Immature natural killer cell (primary cell): ENCODE measurements around the gene PCDH20. TPM values are rescaled to one million over a fixed set of nuclear protein-coding genes. Genes with fewer than 3 reads are reported as not detected.
"Not testable (repeated sequence)": the region's sequence is repeated elsewhere in the genome, so short reads cannot be mapped to it uniquely, and the experiment has no call there.

Source experiments
- DNase-seq, 3 donors: peaks; one replicate each; pipeline ENCODE4 v3.0.0; 2022; ENCODE audit warnings: mixed read lengths in 1 of 3
- H3K27ac Mint-ChIP-seq, 6 donors: one replicate each; pipeline ENCODE4 v1.8.0; 2020; ENCODE audit warnings: mixed read lengths in 6 of 6, mild to moderate bottlenecking in 5 of 6, inconsistent platforms in 4 of 6, moderate library complexity in 3 of 6
- H3K27me3 Mint-ChIP-seq, 3 donors: one replicate each; pipeline ENCODE4 v1.8.0; 2020 to 2021; ENCODE audit warnings: low read depth in 3 of 3, mild to moderate bottlenecking in 3 of 3, mixed read lengths in 3 of 3, moderate library complexity in 3 of 3, inconsistent platforms in 1 of 3
- H3K36me3 Mint-ChIP-seq, 3 donors: one replicate each; pipeline ENCODE4 v1.8.0; 2020; ENCODE audit warnings: mixed read lengths in 3 of 3, inconsistent platforms in 2 of 3, mild to moderate bottlenecking in 2 of 3
- H3K4me1 Mint-ChIP-seq, 2 donors: one replicate each; pipeline ENCODE4 v1.8.0; 2020; ENCODE audit warnings: inconsistent platforms in 2 of 2, mild to moderate bottlenecking in 2 of 2, mixed read lengths in 2 of 2, moderate library complexity in 1 of 2
- H3K4me3 Mint-ChIP-seq, 5 donors: one replicate each; pipeline ENCODE4 v1.8.0; 2020; ENCODE audit warnings: mild to moderate bottlenecking in 5 of 5, mixed read lengths in 5 of 5, inconsistent platforms in 3 of 5, moderate library complexity in 3 of 5
- H3K9me3 Mint-ChIP-seq, 6 donors: one replicate each; pipeline ENCODE4 v1.8.0; 2020; ENCODE audit warnings: mild to moderate bottlenecking in 6 of 6, mixed read lengths in 6 of 6, inconsistent platforms in 4 of 6, moderate library complexity in 3 of 6
- polyA plus RNA-seq, 3 donors: library from polyadenylated mRNA; unstranded; fragments of 300-500 nt; fragmentation: Illumina TruSeq; gene quantifications; one replicate each; pipeline ENCODE4 v1.2.3, GENCODE V29; 2021

PCDH20 gene
- polyA plus RNA-seq, 3 donors from 2014 or later = 0.03 TPM; not detected in 2

DNA sequence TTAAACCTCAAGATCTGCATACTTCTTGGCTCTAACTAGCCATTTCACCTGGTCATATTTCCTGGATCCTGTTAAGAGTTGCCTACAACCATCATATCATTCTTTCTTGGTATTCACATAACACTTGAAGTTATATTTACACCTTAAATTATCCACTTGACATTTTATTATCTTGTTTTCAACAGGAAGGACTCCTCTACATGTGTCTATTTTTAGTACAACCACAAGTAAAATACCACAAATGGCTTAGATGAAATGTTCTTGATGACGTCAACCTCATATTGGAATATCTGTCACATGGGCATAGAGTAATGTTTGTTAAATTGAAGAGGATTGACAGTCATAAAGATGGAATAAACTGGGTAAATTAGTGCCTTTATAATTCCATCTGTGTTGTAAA lies 9.4 kb downstream of the PCDH20 start:
- no peaks in the 10 kb centered on the region for H3K4me1 Mint-ChIP-seq
- DNase-seq = no peak
- no peak overlapping the region for H3K4me3 Mint-ChIP-seq
- peaks cover 3 to 14% (median 8%) of the 10 kb centered on the region in 6 donors for H3K9me3 Mint-ChIP-seq
- H3K36me3 Mint-ChIP-seq = no peaks in the 10 kb centered on the region
- H3K27ac Mint-ChIP-seq = no peak overlapping the region
- H3K27me3 Mint-ChIP-seq = peaks cover 0 to 3% (median 0%) of the 10 kb centered on the region in 3 donors

DNA sequence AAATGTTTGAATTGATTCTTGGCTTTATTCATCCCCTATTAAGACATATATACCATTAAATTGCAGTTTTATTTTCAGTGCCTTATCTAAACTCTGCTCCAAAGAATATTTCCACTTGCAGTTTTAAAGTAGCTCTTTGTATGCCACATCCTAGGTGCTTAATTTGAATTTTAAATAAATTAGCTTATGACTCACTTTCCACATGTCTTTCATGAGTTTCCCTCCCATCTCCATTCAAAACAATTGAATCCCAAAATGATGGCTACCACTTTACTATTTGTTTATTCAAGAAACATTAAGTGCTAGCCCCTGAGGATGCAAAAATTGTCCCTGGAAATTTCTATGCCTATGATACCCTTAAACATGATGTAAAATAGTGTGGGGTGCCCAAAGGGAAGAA lies 19.5 kb downstream of the PCDH20 start:
- no peak overlapping the region for H3K27ac Mint-ChIP-seq
- DNase-seq = no peak
- H3K4me1 Mint-ChIP-seq = no peaks in the 10 kb centered on the region
- H3K36me3 Mint-ChIP-seq = no peaks in the 10 kb centered on the region
- H3K9me3 Mint-ChIP-seq = peaks cover 15 to 47% (median 31%) of the 10 kb centered on the region in 6 donors
- no peak overlapping the region for H3K4me3 Mint-ChIP-seq
- no peaks in the 10 kb centered on the region for H3K27me3 Mint-ChIP-seq

DNA sequence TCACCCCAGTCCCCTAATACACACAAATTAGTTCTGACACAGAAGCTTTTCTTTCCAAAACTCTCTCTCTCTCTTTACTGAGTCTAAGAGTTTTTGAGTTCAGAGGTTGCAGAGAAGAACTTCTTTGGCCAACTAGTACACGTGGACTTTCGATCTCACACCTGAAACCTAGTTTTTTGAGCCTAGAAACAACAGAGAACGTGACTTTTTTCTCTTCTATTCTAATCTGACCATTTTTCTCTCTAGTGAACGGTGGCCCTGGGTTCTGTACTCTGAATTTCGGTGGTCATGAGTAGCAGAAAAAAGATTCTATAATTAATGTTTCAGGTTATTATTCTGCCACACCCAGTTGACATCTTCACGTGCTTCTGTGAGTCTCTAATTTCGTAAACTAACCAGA lies 24.2 kb downstream of the PCDH20 start:
- H3K27ac Mint-ChIP-seq = no peak overlapping the region
- no peak overlapping the region for H3K4me3 Mint-ChIP-seq
- no peaks in the 10 kb centered on the region for H3K36me3 Mint-ChIP-seq
- H3K27me3 Mint-ChIP-seq = peaks cover 0 to 1% (median 0%) of the 10 kb centered on the region in 3 donors
- H3K9me3 Mint-ChIP-seq = peaks cover 2 to 34% (median 19%) of the 10 kb centered on the region in 6 donors
- no peaks in the 10 kb centered on the region for H3K4me1 Mint-ChIP-seq
- no peak for DNase-seq

DNA sequence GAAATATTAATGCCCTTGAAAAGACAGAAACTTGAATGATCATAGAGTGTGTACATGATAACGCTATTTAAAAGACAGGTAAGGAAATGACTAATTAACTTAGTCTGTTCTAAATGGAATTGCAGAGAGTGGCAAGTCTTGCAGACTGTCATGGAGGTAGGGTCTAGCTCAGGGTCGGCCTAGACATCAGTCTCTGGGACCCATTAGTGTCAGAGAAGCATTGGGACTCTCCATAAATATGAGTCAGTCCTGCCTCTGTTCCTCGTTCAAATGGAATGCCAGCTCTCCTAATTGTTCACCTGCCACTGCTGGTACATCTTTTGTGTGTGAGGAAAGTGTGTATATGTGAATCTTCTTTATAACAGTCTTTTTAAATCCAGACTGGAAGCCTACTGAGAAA lies 28.0 kb downstream of the PCDH20 start:
- Mint-ChIP-seq H3K27ac (no peak overlapping the region), H3K4me1 (no peaks in the 10 kb centered on the region), H3K27me3 (peaks cover 0 to 1% (median 0%) of the 10 kb centered on the region in 3 donors), H3K36me3 (no peaks in the 10 kb centered on the region), H3K4me3 (no peak overlapping the region), H3K9me3 (peaks cover 0 to 19% (median 10%) of the 10 kb centered on the region in 6 donors)
- DNase-seq = no peak

DNA sequence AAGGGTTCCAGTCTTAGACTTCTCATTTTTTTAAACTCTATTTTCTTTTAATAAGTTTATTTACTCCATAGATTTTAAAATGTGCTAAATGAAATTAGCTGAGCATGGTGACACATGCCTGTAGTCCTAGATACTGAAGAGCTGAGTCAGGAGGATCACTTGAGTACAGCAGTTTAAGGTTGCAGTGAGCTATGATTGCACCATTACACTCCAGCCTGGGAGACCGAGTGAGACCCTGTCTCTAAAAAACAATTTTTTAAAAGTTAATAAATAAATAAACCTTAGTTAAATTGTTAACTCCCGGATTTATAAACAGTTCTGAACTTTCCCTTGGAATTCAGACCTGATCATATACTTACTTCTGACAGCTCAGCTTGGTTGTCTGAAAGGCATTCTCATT lies 32.5 kb downstream of the PCDH20 start:
- no peaks in the 10 kb centered on the region for H3K27me3 Mint-ChIP-seq
- H3K4me3 Mint-ChIP-seq = no peak overlapping the region
- H3K9me3 Mint-ChIP-seq = peaks cover 2 to 27% (median 15%) of the 10 kb centered on the region in 6 donors
- H3K4me1 Mint-ChIP-seq = no peaks in the 10 kb centered on the region
- H3K27ac Mint-ChIP-seq = no peak overlapping the region
- H3K36me3 Mint-ChIP-seq = no peaks in the 10 kb centered on the region
- no peak for DNase-seq

DNA sequence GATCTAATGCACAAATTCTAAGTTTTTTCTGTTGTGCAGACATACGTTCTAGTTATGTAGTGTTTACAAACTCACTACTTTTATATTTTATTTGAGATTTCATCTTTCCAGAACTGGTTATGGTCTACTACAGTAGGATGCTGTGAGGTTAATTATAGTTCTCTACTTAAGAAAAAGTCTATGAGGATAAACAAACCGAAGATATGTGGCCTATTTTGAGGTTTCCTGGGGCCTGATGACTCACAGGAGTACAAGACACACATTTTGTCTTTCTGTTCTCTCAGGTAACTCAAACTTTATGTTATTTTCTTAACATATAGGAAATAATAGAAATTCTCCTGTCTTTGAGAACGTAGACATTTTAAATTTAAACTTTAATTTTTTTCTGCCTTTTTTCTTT lies 45.1 kb downstream of the PCDH20 start:
- no peaks in the 10 kb centered on the region for H3K4me1 Mint-ChIP-seq
- H3K27ac Mint-ChIP-seq = no peak overlapping the region
- H3K27me3 Mint-ChIP-seq = peaks cover 0 to 2% (median 0%) of the 10 kb centered on the region in 3 donors
- H3K4me3 Mint-ChIP-seq = no peak overlapping the region
- no peaks in the 10 kb centered on the region for H3K36me3 Mint-ChIP-seq
- DNase-seq = no peak
- peaks cover 7 to 40% (median 25%) of the 10 kb centered on the region in 6 donors for H3K9me3 Mint-ChIP-seq

DNA sequence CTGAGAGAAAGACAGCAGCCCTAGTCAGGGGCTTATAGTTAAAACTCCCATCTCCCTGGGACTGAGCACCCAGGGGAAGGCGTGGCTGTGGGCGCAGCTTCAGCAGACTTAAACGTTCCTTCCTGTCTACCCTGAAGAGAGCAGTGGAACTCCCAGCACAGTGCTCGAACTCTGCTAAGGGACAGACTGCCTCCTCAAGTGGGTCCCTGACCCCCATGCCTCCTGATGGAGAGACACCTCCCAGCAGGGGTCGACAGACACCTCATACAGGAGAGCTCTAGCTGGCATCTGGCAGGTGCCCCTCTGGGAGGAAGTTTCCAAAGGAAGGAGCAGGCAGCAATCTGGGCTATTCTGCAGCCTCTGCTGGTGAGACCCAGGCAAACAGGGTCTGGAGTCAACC lies 51.0 kb downstream of the PCDH20 start:
- not testable (repeated sequence) for H3K4me1 Mint-ChIP-seq, H3K36me3 Mint-ChIP-seq, H3K4me3 Mint-ChIP-seq, H3K27ac Mint-ChIP-seq, H3K27me3 Mint-ChIP-seq, DNase-seq
- H3K9me3 Mint-ChIP-seq = peaks cover 10 to 46% (median 33%) of the 10 kb centered on the region in 6 donors

DNA sequence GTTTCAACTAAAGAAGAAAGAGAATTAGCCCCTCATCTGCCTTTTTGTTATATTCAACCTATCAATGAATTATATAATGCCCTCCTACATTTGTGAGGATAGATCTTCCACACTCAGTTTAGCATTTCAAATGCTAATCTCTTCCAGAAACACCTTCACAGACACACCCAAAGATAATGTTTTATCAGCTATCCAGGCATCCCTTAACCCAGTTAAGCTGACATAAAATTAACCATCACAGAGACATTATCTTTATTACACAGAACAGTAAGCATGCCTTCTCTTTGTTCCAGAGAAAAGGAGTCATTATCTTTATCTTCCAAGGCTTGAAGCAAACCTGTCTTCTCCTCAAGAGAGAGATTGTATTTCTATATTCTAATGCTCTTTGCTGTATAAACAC lies 53.1 kb downstream of the PCDH20 start:
- DNase-seq = no peak
- Mint-ChIP-seq H3K27me3 (no peaks in the 10 kb centered on the region), H3K4me1 (no peaks in the 10 kb centered on the region), H3K36me3 (no peaks in the 10 kb centered on the region), H3K27ac (no peak overlapping the region), H3K9me3 (peaks cover 10 to 53% (median 34%) of the 10 kb centered on the region in 6 donors), H3K4me3 (no peak overlapping the region)
